GM12875 (cell line): Measurements from ENCODE around the gene ADAMTS7.
"Not testable (repeated sequence)": the region's sequence is repeated elsewhere in the genome, so short reads cannot be mapped to it uniquely, and the experiment has no call there.

ENCODE experiments used
- H3K4me3 ChIP-seq: one replicate; pipeline ENCODE4 v1.5.1; 2011; ENCODE audit warnings: low read depth, low read length, control low read depth
- TF ChIP-seq, protein P1 (sequence below): IDR thresholded peaks from 2 replicates; pipeline ENCODE4 v1.5.1; 2011; ENCODE audit warnings: low read depth, mild to moderate bottlenecking, control low read depth, inconsistent platforms, low read length, moderate library complexity, borderline replicate concordance; ENCODE audit not compliant: insufficient read depth

Gene ADAMTS7

DNA sequence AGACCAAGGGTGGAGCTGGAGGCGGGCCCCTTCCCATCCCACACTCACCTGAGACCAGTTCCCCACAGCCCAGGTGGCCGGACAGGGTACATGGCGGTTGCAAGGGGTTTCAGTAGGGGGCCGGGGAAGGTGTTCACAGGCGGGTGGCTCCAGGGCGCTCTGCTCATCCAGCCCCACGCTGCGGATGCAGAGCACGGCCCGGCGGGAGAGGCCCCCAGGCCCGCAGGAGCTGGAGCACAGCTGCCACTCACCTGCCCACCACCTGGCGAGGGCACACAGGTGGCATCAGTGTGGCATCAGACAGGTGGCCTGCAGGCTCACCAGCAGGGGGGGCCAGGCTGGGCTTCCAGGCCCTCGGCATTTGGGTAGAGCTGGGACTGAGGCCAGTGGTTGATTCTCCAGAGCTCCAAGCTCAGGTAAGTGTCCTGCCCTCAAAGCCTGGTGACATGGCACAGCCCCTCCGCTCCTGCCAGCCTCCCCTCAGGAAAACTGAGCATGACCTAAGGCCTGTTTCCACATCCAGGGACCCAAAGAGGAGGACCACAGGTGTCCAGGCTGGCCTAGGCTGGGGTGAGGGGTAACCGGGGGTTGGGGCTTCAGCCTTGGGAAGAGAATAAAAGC is 43.8 kb downstream of the ADAMTS7 start:
- no peak overlapping the region for H3K4me3 ChIP-seq
- TF ChIP-seq, protein P1, sequence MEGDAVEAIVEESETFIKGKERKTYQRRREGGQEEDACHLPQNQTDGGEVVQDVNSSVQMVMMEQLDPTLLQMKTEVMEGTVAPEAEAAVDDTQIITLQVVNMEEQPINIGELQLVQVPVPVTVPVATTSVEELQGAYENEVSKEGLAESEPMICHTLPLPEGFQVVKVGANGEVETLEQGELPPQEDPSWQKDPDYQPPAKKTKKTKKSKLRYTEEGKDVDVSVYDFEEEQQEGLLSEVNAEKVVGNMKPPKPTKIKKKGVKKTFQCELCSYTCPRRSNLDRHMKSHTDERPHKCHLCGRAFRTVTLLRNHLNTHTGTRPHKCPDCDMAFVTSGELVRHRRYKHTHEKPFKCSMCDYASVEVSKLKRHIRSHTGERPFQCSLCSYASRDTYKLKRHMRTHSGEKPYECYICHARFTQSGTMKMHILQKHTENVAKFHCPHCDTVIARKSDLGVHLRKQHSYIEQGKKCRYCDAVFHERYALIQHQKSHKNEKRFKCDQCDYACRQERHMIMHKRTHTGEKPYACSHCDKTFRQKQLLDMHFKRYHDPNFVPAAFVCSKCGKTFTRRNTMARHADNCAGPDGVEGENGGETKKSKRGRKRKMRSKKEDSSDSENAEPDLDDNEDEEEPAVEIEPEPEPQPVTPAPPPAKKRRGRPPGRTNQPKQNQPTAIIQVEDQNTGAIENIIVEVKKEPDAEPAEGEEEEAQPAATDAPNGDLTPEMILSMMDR, result 0 out of 2 replicates have a peak, but pooled peaks have one; percentile 5

DNA sequence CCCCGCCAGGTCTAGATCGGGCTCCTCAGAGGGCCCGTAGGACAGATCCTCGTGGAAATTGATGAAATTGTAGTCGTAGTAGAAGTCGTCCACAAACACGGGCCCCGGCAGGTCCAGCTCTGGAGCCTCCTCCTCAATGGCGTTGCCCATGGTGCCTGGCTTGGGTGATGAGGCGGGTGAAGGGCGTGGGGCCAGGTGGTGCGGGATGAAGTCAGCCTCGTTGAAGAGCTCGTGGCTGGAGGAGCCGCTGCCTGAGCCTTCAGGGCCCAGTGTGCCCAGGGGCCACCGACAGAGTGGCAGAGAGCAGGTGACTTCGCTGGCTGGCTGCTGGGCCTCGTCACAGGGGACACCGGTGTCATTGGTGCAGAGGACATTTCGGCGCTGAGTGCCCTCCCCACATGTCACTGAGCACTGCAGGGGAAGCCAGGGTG is 44.6 kb downstream of the ADAMTS7 start:
- H3K4me3 ChIP-seq, result not testable (repeated sequence)

DNA sequence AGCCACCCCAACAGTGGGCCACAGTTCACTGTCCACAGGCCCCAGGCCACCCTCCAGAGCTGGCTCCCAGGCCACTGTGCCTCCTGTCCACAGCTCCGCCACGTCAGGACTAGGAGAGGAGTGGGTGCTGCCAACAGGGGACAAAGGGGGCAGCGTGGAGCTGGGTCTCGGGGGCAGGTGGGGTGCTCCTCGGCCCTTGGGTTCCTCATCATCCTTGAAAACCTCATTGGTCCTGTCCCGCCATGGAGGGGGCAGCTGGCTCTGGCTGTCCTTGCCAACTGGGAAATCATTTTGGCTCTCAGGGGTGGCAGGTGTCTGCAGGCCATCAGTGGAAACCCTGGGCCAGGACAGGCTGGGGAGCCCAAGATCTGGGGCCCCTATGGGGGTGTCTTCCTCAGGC is 45.2 kb downstream of the ADAMTS7 start:
- no peak overlapping the region for H3K4me3 ChIP-seq
- TF ChIP-seq, protein P1, result no peak

GRCh38 chr15:78765154-78765860 is 46.0 kb downstream of the ADAMTS7 start:
- H3K4me3 ChIP-seq, result not testable (repeated sequence)

DNA sequence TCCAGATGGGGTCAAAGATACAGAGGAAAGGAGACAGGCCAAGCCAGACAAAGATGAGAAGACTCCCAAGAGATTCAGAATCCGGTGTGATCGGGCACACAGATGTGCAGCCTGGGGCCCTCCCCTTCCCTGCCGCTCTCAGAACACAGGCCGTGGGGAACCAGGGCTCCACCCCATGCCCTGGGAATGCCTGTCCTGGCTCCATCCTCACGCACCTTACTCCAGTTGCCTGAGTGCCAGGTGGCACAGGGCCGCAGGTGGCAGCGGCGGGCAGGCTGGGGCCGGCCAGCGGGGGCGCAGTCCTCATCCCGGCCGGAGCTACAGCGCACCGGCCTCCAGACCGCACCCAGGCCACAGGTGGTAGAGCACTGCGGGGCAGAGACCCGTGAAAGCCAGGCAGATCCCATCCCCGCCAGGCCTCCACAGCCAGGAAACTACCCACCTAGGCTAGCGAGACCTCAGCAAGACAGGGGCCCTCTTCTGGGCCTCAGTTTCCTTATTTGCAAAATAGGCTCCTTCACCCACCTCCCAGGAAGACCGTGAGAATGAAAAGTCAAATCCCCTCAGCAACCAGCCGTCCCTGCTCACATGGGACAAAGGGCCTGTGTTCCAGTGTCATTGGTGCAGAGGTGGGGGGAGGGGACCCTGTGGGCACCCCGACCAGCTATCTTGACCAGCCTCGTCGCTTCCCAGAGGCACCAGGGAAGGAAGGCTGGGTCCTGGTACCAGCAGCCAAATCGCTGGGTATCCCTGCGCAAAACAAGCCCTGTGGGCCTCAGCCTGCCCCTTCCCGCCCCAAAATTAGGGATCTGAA is 46.7 kb downstream of the ADAMTS7 start:
- H3K4me3 ChIP-seq, result not testable (repeated sequence)

GRCh38 chr15:78763796-78764241 is 47.4 kb downstream of the ADAMTS7 start:
- TF ChIP-seq, protein P1, result no peak
- no peak overlapping the region for H3K4me3 ChIP-seq

DNA sequence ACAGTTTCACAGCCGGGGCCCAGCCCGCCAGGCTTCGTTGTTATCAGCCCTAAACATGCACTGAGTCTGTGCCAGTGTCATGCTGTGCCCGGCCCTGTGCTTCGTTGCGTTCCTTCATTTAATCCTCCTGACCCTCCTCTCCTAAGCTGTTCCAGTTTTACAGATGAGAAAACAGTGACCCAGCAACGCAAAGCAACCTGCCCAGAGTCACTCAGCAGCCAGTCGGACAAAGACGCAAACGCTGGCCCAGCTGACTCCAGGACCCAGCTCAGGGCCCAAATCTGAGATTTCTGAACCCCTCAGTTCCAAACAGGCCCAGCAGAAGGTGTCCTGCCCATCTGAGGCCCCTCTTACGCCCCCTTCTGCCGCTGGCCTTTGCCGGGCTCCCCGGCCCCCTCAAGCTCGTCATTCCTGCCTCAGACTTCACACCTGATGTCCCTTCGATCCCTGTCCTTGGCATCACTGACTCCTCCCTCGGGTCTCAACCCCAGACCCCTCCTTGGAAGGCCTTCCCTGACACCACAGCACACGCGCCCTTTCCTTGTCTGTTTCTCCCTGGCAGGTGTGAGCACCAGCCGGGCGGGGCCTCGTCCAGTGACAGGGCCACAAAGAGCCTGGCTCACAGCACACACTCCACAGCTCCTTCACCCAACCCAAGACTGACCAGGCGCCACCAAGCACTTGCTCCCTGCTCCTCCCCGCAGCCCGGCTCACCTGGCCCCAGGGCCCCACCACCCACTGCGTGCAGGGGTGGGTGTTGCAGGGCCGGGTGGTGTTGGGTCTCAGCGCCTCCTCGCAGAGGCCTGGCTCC is 48.1 kb downstream of the ADAMTS7 start:
- H3K4me3 ChIP-seq, result no peak overlapping the region
- TF ChIP-seq, protein P1, result no peak

GRCh38 chr15:78762386-78762961 is 48.8 kb downstream of the ADAMTS7 start:
- not testable (repeated sequence) for H3K4me3 ChIP-seq
